Endothelial cell of umbilical vein (primary cell): ENCODE data around the gene BLNK. TPM values are rescaled to one million over a fixed set of nuclear protein-coding genes. Genes with fewer than 3 reads are reported as not detected.

ENCODE experiments used
- BruUV-seq: library from RNA; stranded (reverse); fragments of 400-500 nt; replicated peaks from 2 replicates; lab custom pipeline; 2021; lab: Mats Ljungman, UMichigan
- CTCF ChIA-PET: fragments of 300-600, 350-600 bp; sonication (Branson Sonifier 250); formaldehyde crosslinking; loops from one replicate; lab custom pipeline; 2021; ENCODE audit warnings: antibody characterized with exemption, inconsistent platforms; lab: Charles Lee
- POLR2A ChIA-PET: fragments of 300-600, 350-600 bp; sonication (Branson Sonifier 250); formaldehyde crosslinking; loops from one replicate; lab custom pipeline; 2021; ENCODE audit warnings: antibody characterized with exemption, inconsistent platforms; lab: Charles Lee
- DNase-seq: peaks from one replicate; pipeline ENCODE4 v3.0.0-alpha.2; 2011; ENCODE audit warnings: low read depth, low spot score
- FAIRE-seq: peaks from 2 replicates; lab custom pipeline; 2011; peaks lifted over from hg19 to GRCh38; lab: Jason Lieb, UNC
- H2AFZ ChIP-seq: 2 replicates; pipeline ENCODE4 v1.6.0; 2012; ENCODE audit warnings: low read depth, low read length, control low read depth, inconsistent platforms
- H3K27ac ChIP-seq: 2 replicates; pipeline ENCODE4 v1.5.1; 2011; ENCODE audit warnings: low read depth, mild to moderate bottlenecking, control low read depth, low read length, moderate library complexity; ENCODE audit not compliant: insufficient read depth
- H3K27me3 ChIP-seq, 2 experiments: 2 replicates each; pipeline versions ENCODE4 v1.6.0 to v1.6.1; 2011; ENCODE audit warnings: low read length in 2 of 2, mixed read lengths in 1 of 2; ENCODE audit not compliant: control insufficient read depth in 2 of 2, insufficient read depth in 2 of 2
- H3K36me3 ChIP-seq, 2 experiments: 2 replicates in 1 of 2; 3 replicates in 1 of 2; pipeline ENCODE4 v1.5.1; 2011; ENCODE audit warnings: low read length in 2 of 2, mild to moderate bottlenecking in 1 of 2, moderate library complexity in 1 of 2; ENCODE audit not compliant: control insufficient read depth in 2 of 2, insufficient read depth in 2 of 2; ENCODE audit errors: extremely low read depth in 1 of 2
- H3K4me1 ChIP-seq: 3 replicates; pipeline ENCODE4 v1.5.1; 2011; ENCODE audit warnings: mild to moderate bottlenecking, low read length; ENCODE audit not compliant: control insufficient read depth, insufficient read depth; ENCODE audit errors: extremely low read depth
- H3K4me2 ChIP-seq: 2 replicates; pipeline ENCODE4 v1.6.1; 2011; ENCODE audit warnings: low read length, control low read depth, mixed read lengths; ENCODE audit not compliant: insufficient read depth
- H3K4me3 ChIP-seq, 3 experiments: fragments of 200-600 bp in 1 of 3; sonication (generic), shearing (Covaris generic) in 1 of 3; replicated peaks in 1 of 3; 2 replicates each; pipeline ENCODE4 v1.5.1; 2011 to 2016; ENCODE audit warnings: control low read depth in 3 of 3, low read length in 3 of 3, mild to moderate bottlenecking in 2 of 3, inconsistent platforms in 1 of 3, low read depth in 1 of 3, moderate library complexity in 1 of 3; ENCODE audit not compliant: insufficient read depth in 1 of 3
- H3K79me2 ChIP-seq: 2 replicates; pipeline ENCODE4 v1.6.0; 2012; ENCODE audit warnings: low read length, inconsistent platforms; ENCODE audit not compliant: control insufficient read depth, insufficient read depth
- H3K9ac ChIP-seq: replicated peaks from 2 replicates; pipeline ENCODE3; 2011; ENCODE audit warnings: low read length, control low read depth; ENCODE audit not compliant: insufficient read depth; ENCODE audit errors: extremely low read depth
- H3K9me1 ChIP-seq: replicated peaks from 3 replicates; pipeline ENCODE4 v1.6.0; 2011; ENCODE audit warnings: mild to moderate bottlenecking, low read length; ENCODE audit not compliant: control insufficient read depth, insufficient read depth; ENCODE audit errors: extremely low read depth
- H3K9me3 ChIP-seq: replicated peaks from 2 replicates; pipeline ENCODE4 v1.5.1; 2012; ENCODE audit warnings: low read length, inconsistent platforms; ENCODE audit not compliant: control insufficient read depth, insufficient read depth
- H4K20me1 ChIP-seq: replicated peaks from 2 replicates; pipeline ENCODE3; 2011; ENCODE audit warnings: mild to moderate bottlenecking, low read length; ENCODE audit not compliant: control insufficient read depth, insufficient read depth; ENCODE audit errors: extremely low read depth
- EZH2 ChIP-seq: IDR thresholded peaks from 2 replicates; pipeline ENCODE4 v1.6.1; 2012; ENCODE audit warnings: borderline replicate concordance, low read depth, mild to moderate bottlenecking, moderate library complexity, low read length, inconsistent platforms; ENCODE audit not compliant: severe bottlenecking
- FOS ChIP-seq: IDR thresholded peaks from 2 replicates; pipeline ENCODE4 v1.6.1; 2011; ENCODE audit warnings: mild to moderate bottlenecking, low read length, moderate library complexity, borderline replicate concordance; ENCODE audit not compliant: insufficient read depth
- GATA2 ChIP-seq: IDR thresholded peaks from 2 replicates; pipeline ENCODE4 v1.7.0; 2011; ENCODE audit warnings: low read depth, mild to moderate bottlenecking, moderate library complexity, mixed read lengths, low read length; ENCODE audit not compliant: insufficient read length, insufficient read depth
- JUN ChIP-seq: IDR thresholded peaks from 2 replicates; pipeline ENCODE4 v1.6.1; 2011; ENCODE audit warnings: borderline replicate concordance, low read depth; ENCODE audit not compliant: insufficient read length, insufficient read depth
- MAX ChIP-seq: IDR thresholded peaks from 2 replicates; pipeline ENCODE4 v1.6.1; 2011; ENCODE audit not compliant: insufficient read depth, insufficient read length
- MYC ChIP-seq: IDR thresholded peaks from one replicate; pipeline ENCODE4 v1.6.1; 2011; ENCODE audit warnings: mild to moderate bottlenecking, low read depth, low read length
- POLR2A ChIP-seq: IDR thresholded peaks from 2 replicates; pipeline ENCODE4 v1.6.1; 2012; ENCODE audit warnings: low read depth, mild to moderate bottlenecking, control low read depth, low read length
- POLR2AphosphoS5 ChIP-seq: IDR thresholded peaks from 2 replicates; pipeline ENCODE4 v1.6.1; 2012; ENCODE audit warnings: low read depth, mild to moderate bottlenecking, control low read depth, low read length, moderate library complexity; ENCODE audit not compliant: insufficient read depth
- dilution Hi-C: fragments of 300-500 bp; cut with MboI; formaldehyde crosslinking; loops from one replicate; pipeline ENCODE4 v1.15.0; 2019; ENCODE audit warnings: low sequenced_read_pairs; ENCODE audit not compliant: extremely low pct_ligation_motif_present
- intact Hi-C: fragments of 100-400 bp; cut with micrococcal nuclease; formaldehyde crosslinking; loops from one replicate; pipeline ENCODE4 v1.10.0; 2022
- polyA plus RNA-seq, 4 experiments: library from polyadenylated mRNA; depleted of rRNA in 3 of 4; stranded (reverse) in 3 of 4; unstranded in 1 of 4; fragments of >200 nt; gene quantifications; 2 replicates each; pipeline versions ENCODE4 v1.2.1 to v1.2.3, GENCODE V29; 2011 to 2012; ENCODE audit warnings: missing spikeins in 1 of 4
- total RNA-seq: library from RNA; stranded (reverse); gene quantifications from 2 replicates; pipeline ENCODE4 v1.2.3, GENCODE V29; 2021
- TF ChIP-seq, protein P1 (sequence below), 2 donors: IDR thresholded peaks; 1 replicate in 1 of 2; 2 replicates in 1 of 2; pipeline ENCODE4 v1.5.1; 2011; ENCODE audit warnings: low read length in 2 of 2, mild to moderate bottlenecking in 2 of 2, moderate library complexity in 2 of 2, control low read depth in 1 of 2, inconsistent platforms in 1 of 2, low read depth in 1 of 2; ENCODE audit not compliant: insufficient read depth in 1 of 2; ENCODE audit errors: extremely low read depth in 1 of 2

BLNK gene
- total and polyA plus RNA-seq, 2 donors (not counting 3 experiments of a cell fraction or from before 2014, with no cell fraction given): not detected

DNA sequence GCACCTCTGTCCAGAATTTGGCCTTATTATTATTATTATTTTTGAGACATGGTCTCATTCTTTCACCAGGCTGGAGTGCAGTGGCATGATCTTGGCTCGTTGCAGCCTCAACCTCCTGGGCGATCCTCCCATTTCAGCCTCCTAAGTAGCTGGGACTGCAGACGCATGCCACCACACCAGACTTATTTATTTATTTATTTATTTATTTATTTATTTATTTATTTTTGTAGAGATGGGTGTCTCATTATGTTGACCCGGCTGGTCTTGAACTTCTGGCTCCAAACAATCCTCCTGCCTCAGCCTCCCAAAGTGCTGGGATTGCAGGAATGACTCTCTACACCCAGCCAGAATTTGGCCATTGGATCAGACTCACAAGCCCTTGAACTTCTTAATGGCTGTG is 6.4 kb downstream of the BLNK start:
- H3K27me3 ChIP-seq: peaks cover 0 to 2% of the 10 kb centered on the region in 2 experiments
- BruUV-seq: no TSS peak
- intact Hi-C loops (no loop called here), dilution Hi-C loops (no loop called here)
- H3K9me1 ChIP-seq: no peaks in the 10 kb centered on the region
- no peak overlapping the region for H3K27ac ChIP-seq
- H3K9me3 ChIP-seq: no peaks in the 10 kb centered on the region
- no peak overlapping the region for H2AFZ ChIP-seq
- H3K4me1 ChIP-seq: no peaks in the 10 kb centered on the region
- TF ChIP-seq POLR2AphosphoS5 (no peak), MAX (no peak), EZH2 (no peak), POLR2A (no peak), JUN (no peak), FOS (no peak), MYC (no peak), GATA2 (no peak)
- TF ChIP-seq, protein P1, sequence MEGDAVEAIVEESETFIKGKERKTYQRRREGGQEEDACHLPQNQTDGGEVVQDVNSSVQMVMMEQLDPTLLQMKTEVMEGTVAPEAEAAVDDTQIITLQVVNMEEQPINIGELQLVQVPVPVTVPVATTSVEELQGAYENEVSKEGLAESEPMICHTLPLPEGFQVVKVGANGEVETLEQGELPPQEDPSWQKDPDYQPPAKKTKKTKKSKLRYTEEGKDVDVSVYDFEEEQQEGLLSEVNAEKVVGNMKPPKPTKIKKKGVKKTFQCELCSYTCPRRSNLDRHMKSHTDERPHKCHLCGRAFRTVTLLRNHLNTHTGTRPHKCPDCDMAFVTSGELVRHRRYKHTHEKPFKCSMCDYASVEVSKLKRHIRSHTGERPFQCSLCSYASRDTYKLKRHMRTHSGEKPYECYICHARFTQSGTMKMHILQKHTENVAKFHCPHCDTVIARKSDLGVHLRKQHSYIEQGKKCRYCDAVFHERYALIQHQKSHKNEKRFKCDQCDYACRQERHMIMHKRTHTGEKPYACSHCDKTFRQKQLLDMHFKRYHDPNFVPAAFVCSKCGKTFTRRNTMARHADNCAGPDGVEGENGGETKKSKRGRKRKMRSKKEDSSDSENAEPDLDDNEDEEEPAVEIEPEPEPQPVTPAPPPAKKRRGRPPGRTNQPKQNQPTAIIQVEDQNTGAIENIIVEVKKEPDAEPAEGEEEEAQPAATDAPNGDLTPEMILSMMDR (IDR thresholded peaks at IDR 0.05; ENCODE audit: extremely low read depth in 1 of 2, insufficient read depth in 1 of 2, low read depth in 1 of 2, low read length in 2 of 2): no peak
- H3K4me2 ChIP-seq: no peak overlapping the region
- no peaks in the 10 kb centered on the region for H3K79me2 ChIP-seq
- ChIA-PET POLR2A (no interaction called here), CTCF (interaction anchor here (1.6 to 3.4 kb wide), 2 partner anchors 35 to 218 kb away, joined by 3 to 10 read pairs; no protein-coding TSS in a partner anchor)
- DNase-seq (no peak), FAIRE-seq (no peak)
- H3K36me3 ChIP-seq: no peaks in the 10 kb centered on the region
- H3K4me3 ChIP-seq: no peak overlapping the region
- no peak overlapping the region for H3K9ac ChIP-seq
- H4K20me1 ChIP-seq: no peaks in the 10 kb centered on the region
